OCI-LY7 (cell line): ENCODE measurements around the gene IL17RA. TPM values are rescaled to one million over a fixed set of nuclear protein-coding genes. Genes with fewer than 3 reads are reported as not detected.

Source experiments
- BruUV-seq: library from RNA; stranded (reverse); fragments of 400-500 nt; replicated peaks from 2 replicates; lab custom pipeline; 2021; lab: Mats Ljungman, UMichigan
- CTCF ChIA-PET: fragments of 300-600 bp; sonication (Branson Sonifier 250); formaldehyde crosslinking; loops from one replicate; lab custom pipeline; 2022; ENCODE audit warnings: antibody characterized with exemption; ENCODE audit not compliant: unreplicated experiment; lab: Charles Lee
- POLR2A ChIA-PET: fragments of 300-600 bp; sonication (Branson Sonifier 250); formaldehyde crosslinking; loops from one replicate; lab custom pipeline; 2022; ENCODE audit warnings: antibody characterized with exemption; lab: Charles Lee
- DNase-seq: peaks from one replicate; pipeline ENCODE4 v3.0.0-alpha.2; 2015; ENCODE audit warnings: low spot score
- H2AFZ ChIP-seq: fragments of 200-600 bp; sonication (generic), shearing (Covaris generic); 2 replicates; pipeline ENCODE4 v1.6.1; 2014; ENCODE audit warnings: mild to moderate bottlenecking, antibody characterized with exemption, low read length, moderate library complexity
- H3K27ac ChIP-seq: fragments of 200-600 bp; sonication (generic); 2 replicates; pipeline ENCODE4 v1.5.1; 2014; ENCODE audit warnings: mixed run types, low read depth, mild to moderate bottlenecking, moderate library complexity, low read length, inconsistent platforms; ENCODE audit not compliant: poor library complexity, severe bottlenecking
- H3K36me3 ChIP-seq: fragments of 200-600 bp; sonication (generic); 2 replicates; pipeline ENCODE4 v1.6.1; 2014; ENCODE audit warnings: mild to moderate bottlenecking, antibody characterized with exemption, low read length, moderate library complexity, mixed read lengths; ENCODE audit not compliant: insufficient read depth
- H3K4me1 ChIP-seq: fragments of 200-600 bp; sonication (generic); 2 replicates; pipeline ENCODE4 v1.5.1; 2014; ENCODE audit warnings: mild to moderate bottlenecking, low read length; ENCODE audit not compliant: insufficient read depth, poor library complexity, severe bottlenecking
- H3K4me2 ChIP-seq: fragments of 200-600 bp; sonication (generic); 2 replicates; pipeline ENCODE4 v1.6.1; 2014; ENCODE audit warnings: mild to moderate bottlenecking, low read length
- H3K4me3 ChIP-seq: fragments of 200-600 bp; sonication (generic); 2 replicates; pipeline ENCODE4 v1.5.1; 2014; ENCODE audit warnings: mild to moderate bottlenecking, low read depth, low read length; ENCODE audit not compliant: poor library complexity, severe bottlenecking
- H3K79me2 ChIP-seq: fragments of 200-600 bp; sonication (generic); 2 replicates; pipeline ENCODE4 v1.6.1; 2016; ENCODE audit warnings: low read depth, mild to moderate bottlenecking, low read length, moderate library complexity, mixed read lengths; ENCODE audit not compliant: insufficient read depth
- H3K9me2 ChIP-seq: fragments of 200-600 bp; sonication (generic); 2 replicates; pipeline ENCODE4 v1.6.1; 2016; ENCODE audit warnings: mild to moderate bottlenecking, low read length, mixed read lengths; ENCODE audit not compliant: insufficient read depth
- H3K9me3 ChIP-seq: fragments of 200-600 bp; sonication (generic); 2 replicates; pipeline ENCODE4 v1.6.1; 2014; ENCODE audit warnings: mild to moderate bottlenecking, mixed run types, low read length, mixed read lengths
- H4K20me1 ChIP-seq: fragments of 200-600 bp; sonication (generic); 2 replicates; pipeline ENCODE4 v1.6.1; 2014; ENCODE audit warnings: mild to moderate bottlenecking, antibody characterized with exemption, low read length, moderate library complexity, mixed read lengths; ENCODE audit not compliant: insufficient read depth
- EZH2phosphoT487 ChIP-seq: fragments of 200-600 bp; sonication (generic); IDR thresholded peaks from 2 replicates; pipeline ENCODE4 v1.6.1; 2018; ENCODE audit warnings: low read depth, borderline replicate concordance, mild to moderate bottlenecking, mixed run types, antibody characterized with exemption, low read length, moderate library complexity, mixed read lengths
- intact Hi-C: fragments of 100-400 bp; cut with micrococcal nuclease; formaldehyde crosslinking; loops from one replicate; pipeline ENCODE4 v1.10.0; 2022; ENCODE audit not compliant: unreplicated experiment
- total RNA-seq, 2 experiments: library from RNA; depleted of rRNA in 1 of 2; stranded (reverse); fragments of >200 nt in 1 of 2; shearing (Covaris generic) in 1 of 2; gene quantifications; 2 replicates each; pipeline ENCODE4 v1.2.3, GENCODE V29; 2014 to 2022
- TF ChIP-seq, protein P1 (sequence below): fragments of 200-600 bp; sonication (generic); conservative IDR thresholded peaks from 2 replicates; pipeline ENCODE4 v1.5.1; 2014; ENCODE audit warnings: mild to moderate bottlenecking, antibody characterized with exemption, low read length, moderate library complexity, mixed read lengths

Gene IL17RA
- total RNA-seq, 2 experiments from 2014 or later: 7.8 to 10.9 TPM

DNA sequence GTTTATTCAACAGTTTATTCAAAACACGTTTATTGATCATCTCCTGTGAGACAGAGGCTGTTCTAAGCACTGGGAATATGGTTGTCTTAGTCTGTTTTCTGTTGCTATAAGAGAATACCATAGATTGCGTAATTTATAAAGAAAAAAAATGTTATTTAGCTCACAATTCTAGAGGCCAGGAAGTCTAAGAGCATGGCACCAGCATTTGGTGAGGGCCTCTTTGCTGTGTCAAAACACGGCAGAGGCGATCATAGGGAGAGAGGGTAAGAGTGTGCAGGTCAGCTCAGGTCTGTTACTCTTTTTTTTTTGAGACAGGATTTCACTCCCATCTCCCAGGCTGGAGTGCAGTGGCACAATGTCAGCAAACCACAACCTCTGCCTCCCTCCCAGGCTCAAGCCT lies 5.2 kb upstream of the IL17RA start:
- no TSS peak for BruUV-seq
- no peak overlapping the region for H2AFZ ChIP-seq
- H3K79me2 ChIP-seq: no peaks in the 10 kb centered on the region
- POLR2A ChIA-PET: interaction anchor here (0.5 to 0.7 kb wide), 2 partner anchors 39 to 179 kb away, joined by 3 read pairs; no protein-coding TSS in a partner anchor
- no peak for TF ChIP-seq EZH2phosphoT487
- TF ChIP-seq, protein P1, sequence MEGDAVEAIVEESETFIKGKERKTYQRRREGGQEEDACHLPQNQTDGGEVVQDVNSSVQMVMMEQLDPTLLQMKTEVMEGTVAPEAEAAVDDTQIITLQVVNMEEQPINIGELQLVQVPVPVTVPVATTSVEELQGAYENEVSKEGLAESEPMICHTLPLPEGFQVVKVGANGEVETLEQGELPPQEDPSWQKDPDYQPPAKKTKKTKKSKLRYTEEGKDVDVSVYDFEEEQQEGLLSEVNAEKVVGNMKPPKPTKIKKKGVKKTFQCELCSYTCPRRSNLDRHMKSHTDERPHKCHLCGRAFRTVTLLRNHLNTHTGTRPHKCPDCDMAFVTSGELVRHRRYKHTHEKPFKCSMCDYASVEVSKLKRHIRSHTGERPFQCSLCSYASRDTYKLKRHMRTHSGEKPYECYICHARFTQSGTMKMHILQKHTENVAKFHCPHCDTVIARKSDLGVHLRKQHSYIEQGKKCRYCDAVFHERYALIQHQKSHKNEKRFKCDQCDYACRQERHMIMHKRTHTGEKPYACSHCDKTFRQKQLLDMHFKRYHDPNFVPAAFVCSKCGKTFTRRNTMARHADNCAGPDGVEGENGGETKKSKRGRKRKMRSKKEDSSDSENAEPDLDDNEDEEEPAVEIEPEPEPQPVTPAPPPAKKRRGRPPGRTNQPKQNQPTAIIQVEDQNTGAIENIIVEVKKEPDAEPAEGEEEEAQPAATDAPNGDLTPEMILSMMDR: no peak
- H3K4me1 ChIP-seq: peaks cover 8% of the 10 kb centered on the region
- CTCF ChIA-PET: no interaction called here
- H3K4me2 ChIP-seq: no peak overlapping the region
- H3K36me3 ChIP-seq: no peaks in the 10 kb centered on the region
- no peaks in the 10 kb centered on the region for H3K9me2 ChIP-seq
- H3K9me3 ChIP-seq: no peaks in the 10 kb centered on the region
- intact Hi-C loops: loop anchor here (10.0 kb wide), 1 partner anchor 125 kb away; no protein-coding TSS in a partner anchor
- DNase-seq: no peak
- no peak overlapping the region for H3K4me3 ChIP-seq
- H4K20me1 ChIP-seq: no peaks in the 10 kb centered on the region
- H3K27ac ChIP-seq: no peak overlapping the region

DNA sequence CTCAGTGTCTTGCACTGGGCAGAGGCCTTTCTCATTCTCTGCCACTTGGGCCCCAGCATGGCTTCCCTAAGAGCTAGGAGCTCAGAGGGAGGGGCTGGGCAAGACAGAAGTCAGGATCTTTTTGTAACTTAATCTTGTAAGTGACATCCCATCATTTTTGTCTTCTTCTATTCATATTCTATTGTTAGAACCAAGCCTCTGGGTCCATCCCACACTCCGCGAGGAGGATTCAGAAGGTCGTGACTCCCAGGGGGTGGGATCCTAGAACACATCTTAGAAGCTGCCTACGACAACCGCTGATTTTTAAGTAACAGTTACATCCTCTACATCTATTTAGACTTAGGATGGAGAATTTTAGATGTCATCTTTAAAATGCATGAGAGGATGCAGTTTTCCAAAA lies 1.5 kb upstream of the IL17RA start:
- BruUV-seq: no TSS peak
- H3K79me2 ChIP-seq: no peaks in the 10 kb centered on the region

More for the DNA sequence above, 1.5 kb upstream of the IL17RA start:
- Histone ChIP-seq H3K4me3 (no peak overlapping the region), H3K36me3 (no peaks in the 10 kb centered on the region), H3K27ac (no peak overlapping the region), H3K4me1 (peaks cover 40% of the 10 kb centered on the region), H3K9me3 (no peaks in the 10 kb centered on the region), H2AFZ (no peak overlapping the region), H3K9me2 (no peaks in the 10 kb centered on the region), H3K4me2 (no peak overlapping the region), H4K20me1 (peaks cover 5% of the 10 kb centered on the region; the same call in 1 of the 2 replicates)
- TF ChIP-seq, protein P1: no peak
- no peak for TF ChIP-seq EZH2phosphoT487
- intact Hi-C loops: no loop called here
- no peak for DNase-seq
- ChIA-PET POLR2A (interaction anchor here (1.3 kb wide), 1 partner anchor 13 kb away, joined by 3 read pairs; no protein-coding TSS in a partner anchor), CTCF (no interaction called here)
